DOHH2 (cell line): Measurements from ENCODE around the gene COBLL1.

Experiments used
- CTCF ChIP-seq: fragments of 200-600 bp; sonication (generic); IDR thresholded peaks from one replicate; pipeline ENCODE4 v1.5.1; 2014; ENCODE audit warnings: antibody characterized with exemption, mild to moderate bottlenecking, low read depth, low read length; ENCODE audit not compliant: poor library complexity, severe bottlenecking
- EZH2phosphoT487 ChIP-seq: fragments of 200-600 bp; sonication (generic); IDR thresholded peaks from 2 replicates; pipeline ENCODE4 v1.6.1; 2017; ENCODE audit warnings: borderline replicate concordance, mild to moderate bottlenecking, antibody characterized with exemption, low read length, moderate library complexity, mixed read lengths

DNA sequence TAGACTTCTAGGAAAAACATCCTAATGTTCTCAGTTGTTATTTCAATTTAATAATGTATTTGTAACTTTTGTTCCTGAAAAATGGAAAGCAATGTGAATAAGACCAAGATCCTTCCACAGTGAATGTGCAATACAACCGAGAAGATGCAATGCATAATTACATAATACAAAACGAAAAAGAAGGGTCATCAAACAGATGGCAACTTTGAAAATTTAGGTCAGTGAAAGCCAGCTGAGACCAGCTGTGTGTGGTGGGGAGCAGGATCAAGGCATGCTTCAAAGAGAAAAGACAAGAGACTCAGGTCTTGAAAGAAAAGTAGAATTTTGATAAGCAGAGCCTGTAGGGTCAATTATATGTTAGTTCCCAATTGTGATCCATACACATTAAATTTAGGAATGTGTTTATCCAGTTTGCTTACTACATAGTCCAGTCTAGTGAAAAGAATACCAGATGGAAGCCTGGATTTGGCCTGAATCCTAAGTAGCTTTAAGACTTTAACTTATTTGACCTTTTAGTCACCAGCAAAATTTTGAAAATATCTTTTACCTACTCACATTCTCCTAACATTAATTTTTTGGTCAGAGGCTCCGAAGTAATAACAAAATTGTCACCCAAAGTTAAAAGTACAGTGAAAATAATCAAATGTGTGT lies 93.7 kb downstream of the COBLL1 start:
- TF ChIP-seq CTCF (no peak), EZH2phosphoT487 (no peak)
